Osteoblast (primary cell): Measurements from ENCODE around the gene SEL1L2. TPM values are rescaled to one million over a fixed set of nuclear protein-coding genes. Genes with fewer than 3 reads are reported as not detected.

ENCODE experiments used
- DNase-seq: peaks from one replicate; pipeline ENCODE4 v3.0.0; 2011; ENCODE audit warnings: low spot score, mixed read lengths; ENCODE audit not compliant: insufficient read length; ENCODE audit errors: missing footprints
- H2AFZ ChIP-seq: 2 replicates; pipeline ENCODE4 v1.6.0; 2011; ENCODE audit warnings: mild to moderate bottlenecking, low read length
- H3K27ac ChIP-seq: 2 replicates; pipeline ENCODE4 v1.5.1; 2011; ENCODE audit warnings: mild to moderate bottlenecking, low read depth, low read length, moderate library complexity
- H3K27me3 ChIP-seq: 2 replicates; pipeline ENCODE4 v1.6.0; 2012; ENCODE audit warnings: mild to moderate bottlenecking, control low read depth, inconsistent platforms, low read length, moderate library complexity; ENCODE audit not compliant: insufficient read depth
- H3K36me3 ChIP-seq: 2 replicates; pipeline ENCODE4 v1.5.1; 2011; ENCODE audit warnings: mild to moderate bottlenecking, low read length, control low read depth, moderate library complexity; ENCODE audit not compliant: insufficient read depth
- H3K4me1 ChIP-seq: 2 replicates; pipeline ENCODE4 v1.5.1; 2011; ENCODE audit warnings: mild to moderate bottlenecking, low read length, control low read depth, moderate library complexity; ENCODE audit not compliant: insufficient read depth
- H3K4me2 ChIP-seq: 2 replicates; pipeline ENCODE4 v1.6.0; 2011; ENCODE audit warnings: mild to moderate bottlenecking, low read length; ENCODE audit not compliant: insufficient read depth
- H3K4me3 ChIP-seq: fragments of 200-600 bp; sonication (generic); 3 replicates; pipeline ENCODE4 v1.5.1; 2012; ENCODE audit warnings: mild to moderate bottlenecking, low read length, inconsistent platforms; ENCODE audit not compliant: insufficient read depth
- H3K79me2 ChIP-seq: 2 replicates; pipeline ENCODE4 v1.6.0; 2012; ENCODE audit warnings: mild to moderate bottlenecking, low read length, control low read depth, inconsistent platforms; ENCODE audit not compliant: insufficient read depth
- H3K9me3 ChIP-seq: 2 replicates; pipeline ENCODE4 v1.5.1; 2011; ENCODE audit warnings: low read depth, low read length, control low read depth
- H4K20me1 ChIP-seq: 2 replicates; pipeline ENCODE4 v1.6.0; 2012; ENCODE audit warnings: mild to moderate bottlenecking, low read length, control low read depth; ENCODE audit not compliant: insufficient read depth
- CTCF ChIP-seq: IDR thresholded peaks from 2 replicates; pipeline ENCODE4 v1.5.1; 2011; ENCODE audit warnings: mild to moderate bottlenecking, low read depth, low read length, moderate library complexity; ENCODE audit errors: extremely low read depth
- total RNA-seq: library from RNA; depleted of rRNA; stranded (reverse); fragments of >200 nt; gene quantifications from 2 replicates; pipeline ENCODE4 v1.2.3, GENCODE V29; 2012

The SEL1L2 gene
- total RNA-seq, 1 donor, result not detected

DNA sequence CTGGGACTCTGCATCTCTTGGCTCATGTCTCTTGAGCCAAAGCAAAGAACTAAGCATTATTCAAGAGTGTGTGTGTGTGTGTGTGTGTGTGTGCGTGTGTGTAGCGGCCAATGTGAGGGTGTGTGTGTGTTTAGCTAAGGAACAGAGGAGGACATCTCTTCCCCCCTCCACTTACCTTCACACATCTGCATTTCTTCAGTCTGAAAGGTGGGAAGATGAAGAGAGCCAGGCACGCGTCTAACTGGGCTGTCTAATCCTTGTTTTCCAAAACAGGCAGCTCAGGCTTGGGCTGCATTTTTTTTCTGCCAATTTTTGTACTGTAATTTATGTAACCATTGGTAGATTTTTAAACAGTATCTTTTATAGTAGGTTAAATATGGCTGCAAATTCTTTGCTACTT is 146.1 kb downstream of the SEL1L2 start:
- Histone ChIP-seq H3K27ac (no peak overlapping the region), H3K79me2 (no peaks in the 10 kb centered on the region), H3K4me2 (no peak overlapping the region), H3K36me3 (no peaks in the 10 kb centered on the region), H4K20me1 (no peaks in the 10 kb centered on the region), H3K9me3 (no peaks in the 10 kb centered on the region), H3K4me3 (no peak overlapping the region), H3K4me1 (peaks cover under 1% of the 10 kb centered on the region), H3K27me3 (no peaks in the 10 kb centered on the region), H2AFZ (no peak overlapping the region)
- TF ChIP-seq CTCF, result no peak
- DNase-seq, result no peak

- Histone ChIP-seq H3K4me1 (peaks cover 5% of the 10 kb centered on the region), H3K4me3 (no peak overlapping the region), H4K20me1 (no peaks in the 10 kb centered on the region), H3K4me2 (no peak overlapping the region), H3K27ac (no peak overlapping the region), H3K36me3 (no peaks in the 10 kb centered on the region), H3K27me3 (no peaks in the 10 kb centered on the region), H3K9me3 (no peaks in the 10 kb centered on the region), H2AFZ (no peak overlapping the region), H3K79me2 (no peaks in the 10 kb centered on the region)
- no peak for DNase-seq
- no peak for TF ChIP-seq CTCF
Measured at GRCh38 chr20:13841206-13841605, 149.2 kb downstream of the SEL1L2 start.

- H3K79me2 ChIP-seq, result no peaks in the 10 kb centered on the region
- H3K4me2 ChIP-seq, result no peak overlapping the region
- TF ChIP-seq CTCF, result no peak
- no peak overlapping the region for H3K27ac ChIP-seq
- no peak overlapping the region for H3K4me3 ChIP-seq
- H3K27me3 ChIP-seq, result no peaks in the 10 kb centered on the region
- H4K20me1 ChIP-seq, result no peaks in the 10 kb centered on the region
- DNase-seq, result no peak
- no peaks in the 10 kb centered on the region for H3K36me3 ChIP-seq
- H3K9me3 ChIP-seq, result no peaks in the 10 kb centered on the region
- H2AFZ ChIP-seq, result no peak overlapping the region
- H3K4me1 ChIP-seq, result peaks cover 5% of the 10 kb centered on the region
Measured at GRCh38 chr20:13840093-13840465, 150.3 kb downstream of the SEL1L2 start.

DNA sequence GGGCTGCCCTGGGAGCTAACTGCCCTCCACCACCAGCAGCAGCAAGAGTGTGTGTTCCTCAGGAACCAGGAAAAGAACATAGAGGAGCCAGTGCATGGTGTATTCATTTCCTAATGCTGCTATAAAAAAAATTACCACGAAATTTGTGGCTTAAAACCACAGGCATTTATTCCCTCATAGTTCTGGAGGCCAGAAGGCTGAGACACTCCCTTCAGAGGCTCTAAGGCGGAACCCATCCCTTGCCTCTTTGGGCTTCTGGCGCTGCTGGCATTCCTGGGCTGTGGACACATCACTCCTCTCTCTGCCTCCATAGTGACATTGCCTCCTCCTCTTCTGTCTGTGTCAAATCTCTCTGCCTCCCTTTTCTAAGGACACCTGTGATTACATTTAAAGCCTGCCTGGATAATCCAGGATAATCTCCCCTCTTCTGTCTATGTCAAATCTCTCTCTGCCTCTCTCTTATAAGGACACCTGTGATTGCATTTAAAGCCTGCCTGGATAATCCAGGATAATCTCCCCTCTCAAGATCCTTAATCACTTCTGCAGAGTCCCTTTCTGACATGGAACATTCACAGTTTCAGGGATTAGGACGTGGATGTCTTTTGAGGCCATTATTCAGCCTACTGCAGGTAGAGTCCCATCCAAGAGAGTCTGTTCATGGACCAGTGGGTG is 150.9 kb downstream of the SEL1L2 start:
- Histone ChIP-seq H3K4me2 (no peak overlapping the region), H4K20me1 (no peaks in the 10 kb centered on the region), H3K27ac (no peak overlapping the region), H3K4me3 (no peak overlapping the region), H3K36me3 (no peaks in the 10 kb centered on the region), H3K79me2 (no peaks in the 10 kb centered on the region), H3K4me1 (peaks cover 5% of the 10 kb centered on the region), H2AFZ (peak overlapping the region; percentile 56), H3K9me3 (no peaks in the 10 kb centered on the region), H3K27me3 (no peaks in the 10 kb centered on the region)
- DNase-seq, result no peak
- TF ChIP-seq CTCF, result no peak
